GM12878 (cell line): Measurements from ENCODE around the gene HDGFL1. TPM values are rescaled to one million over a fixed set of nuclear protein-coding genes. Genes with fewer than 3 reads are reported as not detected.

Experiments used
- ATAC-seq: fragments of 200-7000 bp; cut with Tn5 transposase; 3 replicates; pipeline ENCODE4 v1.9.1; 2020; ENCODE audit warnings: mild to moderate bottlenecking, moderate library complexity
- BruUV-seq: library from RNA; stranded (reverse); fragments of 400-500 nt; replicated peaks from 2 replicates; lab custom pipeline; 2021; lab: Mats Ljungman, UMichigan
- CTCF ChIA-PET: fragments of 300-600 bp; sonication (Branson Sonifier 250); formaldehyde crosslinking; extraction: SDS; loops from one replicate; lab custom pipeline; 2021; ENCODE audit warnings: inconsistent platforms; lab: Yijun Ruan, JAX
- POLR2A ChIA-PET: fragments of 350-600 bp; formaldehyde crosslinking; extraction: SDS; loops from one replicate; lab custom pipeline; 2021; ENCODE audit warnings: inconsistent platforms; lab: Charles Lee
- RAD21 ChIA-PET: fragments of 300-600 bp; sonication (Branson Sonifier 250); formaldehyde crosslinking; loops from one replicate; lab custom pipeline; 2023; ENCODE audit warnings: antibody characterized with exemption; ENCODE audit not compliant: unreplicated experiment; lab: Charles Lee
- SMC1A ChIA-PET: fragments of 300-600 bp; sonication (Branson Sonifier 250); formaldehyde crosslinking; loops from one replicate; lab custom pipeline; 2023; ENCODE audit not compliant: unreplicated experiment, uncharacterized antibody; lab: Charles Lee
- DNase-seq: peaks from one replicate; pipeline ENCODE4 v3.0.0-alpha.2; 2011; ENCODE audit warnings: low read depth, low spot score
- FAIRE-seq: peaks from 3 replicates; lab custom pipeline; 2011; peaks lifted over from hg19 to GRCh38; lab: Jason Lieb, UNC
- H2AFZ ChIP-seq: 2 replicates; pipeline ENCODE4 v1.6.0; 2011; ENCODE audit warnings: low read depth, low read length, control low read depth; ENCODE audit not compliant: control insufficient read depth
- H3K27ac ChIP-seq: 2 replicates; pipeline ENCODE4 v1.5.1; 2011; ENCODE audit warnings: control low read depth; ENCODE audit not compliant: control insufficient read depth, insufficient read depth
- H3K27me3 ChIP-seq, 2 experiments: replicated peaks in 1 of 2; 2 replicates each; pipeline versions ENCODE4 v1.6.0 to v1.6.1; 2011; ENCODE audit warnings: low read length in 1 of 2; ENCODE audit not compliant: control insufficient read depth in 2 of 2, insufficient read depth in 2 of 2
- H3K36me3 ChIP-seq, 2 experiments: 2 replicates each; pipeline ENCODE4 v1.5.1; 2011; ENCODE audit warnings: low read length in 1 of 2; ENCODE audit not compliant: control insufficient read depth in 2 of 2, insufficient read depth in 2 of 2
- H3K4me1 ChIP-seq: 2 replicates; pipeline ENCODE4 v1.6.1; 2011; ENCODE audit warnings: mild to moderate bottlenecking, low read length, moderate library complexity, mixed read lengths; ENCODE audit not compliant: control insufficient read depth, insufficient read depth
- H3K4me2 ChIP-seq: 2 replicates; pipeline ENCODE4 v1.6.0; 2011; ENCODE audit warnings: control low read depth; ENCODE audit not compliant: control insufficient read depth, insufficient read depth
- H3K4me3 ChIP-seq: fragments of 200-600 bp; sonication (generic); 2 replicates; pipeline ENCODE4 v1.5.1; 2016
- H3K79me2 ChIP-seq: 2 replicates; pipeline ENCODE4 v1.6.0; 2011; ENCODE audit warnings: low read length; ENCODE audit not compliant: control insufficient read depth, insufficient read depth
- H3K9ac ChIP-seq: 2 replicates; pipeline ENCODE4 v1.8.0; 2011; ENCODE audit warnings: low read length, control low read depth, mixed read lengths; ENCODE audit not compliant: control insufficient read depth, insufficient read depth
- H3K9me3 ChIP-seq: replicated peaks from 3 replicates; pipeline ENCODE4 v1.5.1; 2011; ENCODE audit warnings: mild to moderate bottlenecking, low read length; ENCODE audit not compliant: control insufficient read depth, insufficient read depth
- H4K20me1 ChIP-seq: 2 replicates; pipeline ENCODE4 v1.6.0; 2011; ENCODE audit not compliant: control insufficient read depth, insufficient read depth
- ASH2L ChIP-seq: fragments of 300-600, 200-600 bp; sonication (generic); IDR thresholded peaks from 2 replicates; pipeline ENCODE4 v1.6.1; 2017; ENCODE audit warnings: low read depth, mild to moderate bottlenecking, borderline replicate concordance
- ATF2 ChIP-seq: IDR thresholded peaks from 2 replicates; pipeline ENCODE4 v1.6.1; 2012; ENCODE audit warnings: low read length, inconsistent platforms
- ATF7 ChIP-seq: fragments of 450-650 bp; IDR thresholded peaks from 2 replicates; pipeline ENCODE4 v1.6.1; 2016; ENCODE audit warnings: low read depth, mild to moderate bottlenecking
- BMI1 ChIP-seq: fragments of 450-650 bp; IDR thresholded peaks from 2 replicates; pipeline ENCODE4 v1.6.1; 2016; ENCODE audit warnings: mild to moderate bottlenecking, moderate library complexity, borderline replicate concordance
- CBX3 ChIP-seq: fragments of 200-600 bp; sonication (generic); IDR thresholded peaks from 2 replicates; pipeline ENCODE4 v1.6.1; 2016; ENCODE audit warnings: low read depth, borderline replicate concordance
- ETV6 ChIP-seq, 2 experiments: fragments of 450-650 bp in 1 of 2; IDR thresholded peaks in 1 of 2; conservative IDR thresholded peaks in 1 of 2; 2 replicates each; pipeline ENCODE4 v1.6.1; 2014; ENCODE audit warnings: antibody characterized with exemption in 1 of 2, borderline replicate concordance in 1 of 2, low read depth in 1 of 2, mild to moderate bottlenecking in 1 of 2, moderate library complexity in 1 of 2
- HDAC6 ChIP-seq: fragments of 200-600 bp; sonication (generic); IDR thresholded peaks from one replicate; pipeline ENCODE4 v1.8.0; 2017; ENCODE audit warnings: antibody characterized with exemption; ENCODE audit not compliant: unreplicated experiment
- NFIC ChIP-seq: IDR thresholded peaks from 2 replicates; pipeline ENCODE4 v1.6.1; 2012; ENCODE audit warnings: low read depth, mild to moderate bottlenecking, inconsistent platforms, low read length, moderate library complexity
- PAX5 ChIP-seq: IDR thresholded peaks from 2 replicates; pipeline ENCODE4 v1.6.1; 2011; ENCODE audit warnings: low read depth, low read length, borderline replicate concordance
- POLR2A ChIP-seq: IDR thresholded peaks from 2 replicates; pipeline ENCODE4 v1.6.1; 2011; ENCODE audit warnings: low read depth, mild to moderate bottlenecking, low read length
- POLR2AphosphoS2 ChIP-seq: IDR thresholded peaks from 2 replicates; pipeline ENCODE4 v1.6.1; 2011; ENCODE audit warnings: low read depth, mild to moderate bottlenecking, low read length, improper control_type of control experiment, moderate library complexity
- POLR2AphosphoS5 ChIP-seq: IDR thresholded peaks from 2 replicates; pipeline ENCODE4 v1.6.1; 2011; ENCODE audit warnings: mild to moderate bottlenecking, low read length, inconsistent platforms
- RUNX3 ChIP-seq: IDR thresholded peaks from 2 replicates; pipeline ENCODE4 v1.6.1; 2012; ENCODE audit warnings: low read length, inconsistent platforms
- SIN3A ChIP-seq: IDR thresholded peaks from 2 replicates; pipeline ENCODE4 v1.6.1; 2012; ENCODE audit warnings: low read depth, low read length, improper control_type of control experiment
- SP1 ChIP-seq: IDR thresholded peaks from one replicate; pipeline ENCODE4 v1.6.1; 2011; ENCODE audit warnings: low read depth, low read length
- YY1 ChIP-seq: IDR thresholded peaks from 2 replicates; pipeline ENCODE4 v1.6.1; 2011; ENCODE audit warnings: low read depth, mild to moderate bottlenecking, low read length
- ZBED1 ChIP-seq: IDR thresholded peaks from 2 replicates; pipeline ENCODE4 v1.6.1; 2016; ENCODE audit warnings: borderline replicate concordance
- ZNF207 ChIP-seq: fragments of 450-650 bp; IDR thresholded peaks from 2 replicates; pipeline ENCODE4 v1.6.1; 2014; ENCODE audit warnings: antibody characterized with exemption, mild to moderate bottlenecking, borderline replicate concordance
- WGBS: methylation state at CpG from one replicate; pipeline ENCODE4 v1.1.6; 2016; ENCODE audit warnings: low lambda C conversion rate; ENCODE audit not compliant: insufficient replicate concordance, insufficient coverage; ENCODE audit errors: missing lambda C conversion rate; 5-methylcytosine and 5-hydroxymethylcytosine counted together
- in situ Hi-C: fragments of 300-500 bp; cut with MboI; formaldehyde crosslinking; loops from 9 replicates; pipeline ENCODE4 v1.14.3; 2018; ENCODE audit warnings: mixed read lengths
- intact Hi-C: fragments of 100-400 bp; cut with micrococcal nuclease; formaldehyde crosslinking; loops from one replicate; pipeline ENCODE4 v1.14.2; 2022; ENCODE audit not compliant: unreplicated experiment
- polyA plus RNA-seq, 11 experiments: library from polyadenylated mRNA; depleted of rRNA in 4 of 11; unstranded in 6 of 11; stranded (reverse) in 5 of 11; fragments of >200 nt; fragmentation: Nextera tagmentation in 4 of 11; fragmentation: Illumina TruSeq in 1 of 11; extraction: Ambion mirVana in 4 of 11; extraction: Trizol in 1 of 11; gene quantifications; 1 replicate in 1 of 11; 2 replicates in 10 of 11; pipeline versions ENCODE4 v1.2.1 to v1.2.3, GENCODE V29; 2011 to 2016; ENCODE audit warnings: inconsistent platforms in 2 of 11, missing spikeins in 2 of 11, low read depth in 1 of 11
- total RNA-seq, 4 experiments: library from RNA; depleted of rRNA in 3 of 4; stranded (reverse); fragments of >200 nt in 3 of 4; fragmentation: Illumina TruSeq in 1 of 4; extraction: Trizol in 1 of 4; gene quantifications; 2 replicates each; pipeline versions ENCODE4 v1.2.1 to v1.2.3, GENCODE V29; 2013 to 2021

The HDGFL1 gene
- total and polyA plus RNA-seq, 10 of the 15 experiments (the other 5 are each of a cell fraction or from before 2014, with no cell fraction given) = 0.03 to 0.69 (median 0.19) TPM

DNA sequence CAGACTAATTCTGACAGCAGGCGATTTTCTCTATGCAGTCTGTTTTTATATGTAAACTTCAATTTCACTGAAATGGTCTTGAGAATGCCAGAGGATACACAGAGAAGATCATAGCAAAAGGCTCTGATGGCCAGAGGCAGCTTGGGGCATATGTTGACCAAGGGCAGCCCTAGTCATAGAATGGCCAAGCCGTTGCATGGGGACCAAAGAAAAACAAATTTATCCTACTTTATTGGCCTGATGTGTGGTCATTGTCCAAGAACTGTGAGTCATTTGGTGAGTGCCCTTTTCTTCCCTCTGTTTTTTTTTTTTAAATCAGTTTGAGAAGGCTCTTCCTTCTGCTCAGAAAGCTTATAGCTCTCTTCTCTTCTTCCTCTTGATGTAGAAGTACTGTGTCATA lies 5.8 kb downstream of the HDGFL1 start:
- no peak overlapping the region for H2AFZ ChIP-seq
- BruUV-seq = no TSS peak
- no peak overlapping the region for H3K27ac ChIP-seq
- no peaks in the 10 kb centered on the region for H4K20me1 ChIP-seq
- H3K4me1 ChIP-seq = no peaks in the 10 kb centered on the region
- no peak for ATAC-seq
- WGBS = 2% methylated on average over 2 of the region's 2 CpGs
- no peaks in the 10 kb centered on the region for H3K9me3 ChIP-seq
- ChIA-PET POLR2A (no interaction called here), RAD21 (no interaction called here)
- H3K36me3 ChIP-seq = no peaks in the 10 kb centered on the region
- no peaks in the 10 kb centered on the region for H3K27me3 ChIP-seq
- intact Hi-C loops = no loop called here
- H3K79me2 ChIP-seq = no peaks in the 10 kb centered on the region
- H3K4me3 ChIP-seq = no peak overlapping the region
- TF ChIP-seq ZBED1 (no peak), HDAC6 (no peak), NFIC (no peak), BMI1 (no peak), ATF2 (no peak), RUNX3 (no peak), PAX5 (no peak), ETV6 (conservative IDR thresholded peaks at IDR 0.05 in 1 of 2, IDR thresholded peaks at IDR 0.05 in 1 of 2; ENCODE audit: borderline replicate concordance in 1 of 2, low read depth in 1 of 2) (no peak), ATF7 (no peak), YY1 (no peak), CBX3 (no peak), SP1 (no peak), ZNF207 (no peak), POLR2AphosphoS2 (no peak), ASH2L (no peak), POLR2AphosphoS5 (no peak), POLR2A (no peak), SIN3A (no peak)
- TF ChIP-seq, all 136 proteins: peak for 0
- no peak overlapping the region for H3K9ac ChIP-seq
- FAIRE-seq (no peak), DNase-seq (no peak)
- ChIA-PET CTCF (no interaction called here), SMC1A (no interaction called here)
- no peak overlapping the region for H3K4me2 ChIP-seq
- in situ Hi-C loops = no loop called here
